Mesenchymal stem cell (in vitro differentiated cells and primary cell): ENCODE measurements around the gene IFT74.

Experiments used
- DNase-seq: peaks from one replicate; pipeline ENCODE4 v3.0.0-alpha.2; 2013
- H2AFZ ChIP-seq: one replicate; pipeline ENCODE4 v1.6.1; 2013; ENCODE audit warnings: low read depth, mild to moderate bottlenecking, control low read depth, inconsistent platforms, low read length, moderate library complexity
- H2AK5ac ChIP-seq: 2 replicates; pipeline ENCODE4 v1.6.1; 2013; ENCODE audit warnings: low read length, moderate library complexity, mild to moderate bottlenecking, inconsistent platforms; ENCODE audit not compliant: severe bottlenecking
- H2BK120ac ChIP-seq: one replicate; pipeline ENCODE4 v1.6.1; 2013; ENCODE audit warnings: low read depth, mild to moderate bottlenecking, inconsistent platforms, low read length, moderate library complexity
- H2BK12ac ChIP-seq, 2 experiments: one replicate each; pipeline ENCODE4 v1.6.1; 2013; ENCODE audit warnings: inconsistent platforms in 2 of 2, low read length in 2 of 2, mild to moderate bottlenecking in 2 of 2, moderate library complexity in 2 of 2, control low read depth in 1 of 2
- H2BK15ac ChIP-seq: one replicate; pipeline ENCODE4 v1.6.1; 2013; ENCODE audit warnings: mild to moderate bottlenecking, low read depth, inconsistent platforms; ENCODE audit not compliant: poor library complexity, severe bottlenecking
- H2BK5ac ChIP-seq: 2 replicates; pipeline ENCODE4 v1.6.1; 2013; ENCODE audit warnings: low read depth, mild to moderate bottlenecking, low read length, control low read depth, inconsistent platforms; ENCODE audit not compliant: poor library complexity, severe bottlenecking
- H3K14ac ChIP-seq, 2 experiments: one replicate each; pipeline ENCODE4 v1.6.1; 2013; ENCODE audit warnings: inconsistent platforms in 2 of 2, low read length in 2 of 2, control low read depth in 1 of 2, mild to moderate bottlenecking in 1 of 2, moderate library complexity in 1 of 2
- H3K18ac ChIP-seq, 2 experiments: one replicate each; pipeline ENCODE4 v1.6.1; 2013; ENCODE audit warnings: inconsistent platforms in 2 of 2, low read length in 2 of 2, control low read depth in 1 of 2, low read depth in 1 of 2, mild to moderate bottlenecking in 1 of 2
- H3K23ac ChIP-seq, 2 experiments: one replicate each; pipeline ENCODE4 v1.6.1; 2013; ENCODE audit warnings: inconsistent platforms in 2 of 2, low read length in 2 of 2, mild to moderate bottlenecking in 2 of 2, moderate library complexity in 2 of 2, control low read depth in 1 of 2
- H3K27ac ChIP-seq: 2 replicates; pipeline ENCODE4 v1.5.1; 2013; ENCODE audit warnings: mild to moderate bottlenecking, moderate library complexity, low read length, control low read depth, inconsistent platforms; ENCODE audit not compliant: poor library complexity, severe bottlenecking
- H3K27me3 ChIP-seq, 2 experiments: 2 replicates each; pipeline versions ENCODE4 v1.6.1 to v1.7.0; 2013; ENCODE audit warnings: low read length in 2 of 2, mild to moderate bottlenecking in 2 of 2, moderate library complexity in 2 of 2, control low read depth in 1 of 2, inconsistent platforms in 1 of 2; ENCODE audit not compliant: control insufficient read depth in 1 of 2, insufficient read depth in 1 of 2
- H3K36me3 ChIP-seq, 2 experiments: 2 replicates each; pipeline versions ENCODE4 v1.6.1 to v1.7.0; 2013; ENCODE audit warnings: low read length in 2 of 2, control low read depth in 1 of 2, inconsistent platforms in 1 of 2, low read depth in 1 of 2, mild to moderate bottlenecking in 1 of 2; ENCODE audit not compliant: insufficient read depth in 2 of 2, control insufficient read depth in 1 of 2
- H3K4ac ChIP-seq, 2 experiments: one replicate each; pipeline ENCODE4 v1.6.1; 2013; ENCODE audit warnings: inconsistent platforms in 2 of 2, low read length in 2 of 2, mild to moderate bottlenecking in 2 of 2, moderate library complexity in 2 of 2, control low read depth in 1 of 2, low read depth in 1 of 2
- H3K4me1 ChIP-seq: 2 replicates; pipeline ENCODE4 v1.6.1; 2013; ENCODE audit warnings: low read depth, low read length, control low read depth; ENCODE audit not compliant: control insufficient read depth, insufficient read depth
- H3K4me2 ChIP-seq: 2 replicates; pipeline ENCODE4 v1.6.1; 2013; ENCODE audit warnings: low read length, mild to moderate bottlenecking, inconsistent platforms; ENCODE audit not compliant: poor library complexity, severe bottlenecking
- H3K4me3 ChIP-seq, 2 experiments: 2 replicates each; pipeline versions ENCODE4 v1.5.1 to v1.7.0; 2013; ENCODE audit warnings: low read length in 2 of 2, mild to moderate bottlenecking in 2 of 2, control low read depth in 1 of 2, low read depth in 1 of 2; ENCODE audit not compliant: insufficient read depth in 1 of 2
- H3K79me1 ChIP-seq: replicated peaks from 2 replicates; pipeline ENCODE4 v1.6.1; 2013; ENCODE audit warnings: mild to moderate bottlenecking, control low read depth, low read length, inconsistent platforms; ENCODE audit not compliant: poor library complexity, severe bottlenecking
- H3K9ac ChIP-seq: 2 replicates; pipeline ENCODE4 v1.7.0; 2013; ENCODE audit warnings: mild to moderate bottlenecking, low read length, moderate library complexity
- H3K9me3 ChIP-seq: 2 replicates; pipeline ENCODE4 v1.7.0; 2013; ENCODE audit warnings: mild to moderate bottlenecking, low read length; ENCODE audit not compliant: control insufficient read depth
- H4K8ac ChIP-seq: one replicate; pipeline ENCODE4 v1.6.1; 2013; ENCODE audit warnings: inconsistent platforms, mild to moderate bottlenecking, low read length, moderate library complexity
- H4K91ac ChIP-seq: one replicate; pipeline ENCODE4 v1.6.1; 2013; ENCODE audit warnings: mild to moderate bottlenecking, low read length, inconsistent platforms
- WGBS: methylation state at CpG from one replicate; pipeline ENCODE4 v1.1.7; 2013; ENCODE audit warnings: mixed read lengths; 5-methylcytosine and 5-hydroxymethylcytosine counted together

The IFT74 gene

DNA sequence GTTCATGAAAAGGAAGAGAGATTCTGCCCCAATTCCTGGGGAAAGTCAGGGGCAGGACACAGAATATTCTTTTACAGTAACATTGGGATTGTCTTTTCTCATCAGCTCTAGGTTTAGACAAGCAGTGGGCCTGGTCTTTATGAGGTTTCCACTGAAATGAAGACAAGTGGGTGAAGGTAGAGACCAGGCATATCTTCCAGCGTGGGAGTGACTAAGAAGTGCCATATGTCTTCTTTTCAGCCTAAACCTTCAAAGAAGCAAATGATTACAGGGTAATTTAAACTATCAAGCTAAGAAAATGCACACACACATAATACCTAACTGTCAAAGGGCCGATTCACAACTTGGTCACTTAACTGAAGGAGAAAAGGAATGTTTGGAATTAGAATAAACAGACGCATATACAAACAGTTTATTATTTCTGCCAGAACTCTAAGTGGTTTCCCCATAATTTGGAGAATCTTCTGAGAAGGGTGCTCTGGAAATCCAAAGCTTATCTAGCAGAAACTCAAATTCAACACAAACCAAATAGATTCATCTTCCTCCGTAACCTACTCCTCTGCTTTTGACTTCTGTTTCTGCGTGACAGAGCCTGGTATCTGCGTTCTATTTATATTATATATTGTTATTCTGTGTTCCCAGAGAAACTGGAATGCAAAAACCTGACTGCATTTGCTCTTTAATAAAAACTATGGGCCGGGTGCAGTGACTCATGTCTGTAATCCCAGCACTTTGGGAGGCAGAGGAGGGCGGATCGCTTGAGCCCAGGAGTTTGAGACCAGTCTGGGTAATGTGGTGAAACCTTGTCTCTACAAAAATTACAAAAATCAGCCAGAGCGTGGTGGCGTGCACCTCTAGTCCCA lies 130.8 kb downstream of the IFT74 start:
- H3K36me3 ChIP-seq: no peaks in the 10 kb centered on the region
- no peaks in the 10 kb centered on the region for H3K9me3 ChIP-seq
- H3K14ac ChIP-seq: no peak overlapping the region
- peak overlapping the region in 1 of 2 experiments; percentile 92 for H2BK12ac ChIP-seq
- H3K4ac ChIP-seq: peak overlapping the region in 1 of 2 experiments; percentile 79
- no peak overlapping the region for H3K9ac ChIP-seq
- H3K27me3 ChIP-seq: no peaks in the 10 kb centered on the region
- H4K8ac ChIP-seq: no peak overlapping the region
- H3K79me1 ChIP-seq: no peaks in the 10 kb centered on the region
- H3K18ac ChIP-seq: peak overlapping the region in 1 of 2 experiments; percentile 87
- no peak overlapping the region for H2BK120ac ChIP-seq
- H2BK15ac ChIP-seq: no peak overlapping the region
- no peak overlapping the region for H3K23ac ChIP-seq
- no peak overlapping the region for H3K4me3 ChIP-seq
- H2AFZ ChIP-seq: no peak overlapping the region
- no peak overlapping the region for H2BK5ac ChIP-seq
- H4K91ac ChIP-seq: peak overlapping the region; percentile 64
- no peak overlapping the region for H3K4me2 ChIP-seq
- WGBS: 7% methylated on average over 5 of the region's 11 CpGs
- H3K4me1 ChIP-seq: peaks cover 2% of the 10 kb centered on the region
- no peak overlapping the region for H2AK5ac ChIP-seq
- peak; percentile 95 for DNase-seq
- H3K27ac ChIP-seq: peak overlapping the region; percentile 61

DNA sequence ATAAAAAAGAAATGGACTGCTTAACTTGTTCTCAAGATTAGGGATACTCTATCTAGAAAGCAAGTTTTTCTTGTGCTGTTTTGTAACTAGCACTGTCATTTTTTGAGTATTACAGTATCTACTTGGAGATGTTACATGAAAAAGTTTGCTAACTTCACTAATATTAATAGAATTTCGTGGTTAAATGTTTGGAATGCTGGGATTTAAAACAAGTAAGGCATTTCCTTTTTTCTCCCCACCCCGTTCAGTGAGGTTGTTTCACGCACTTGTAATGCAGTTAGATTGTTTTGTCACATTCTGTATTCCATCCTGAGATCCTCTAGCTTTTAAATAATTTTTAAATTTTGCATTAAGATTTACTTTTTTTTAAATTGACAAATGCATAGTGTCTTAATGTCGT lies 132.8 kb downstream of the IFT74 start:
- Histone ChIP-seq H4K8ac (no peak overlapping the region), H2BK120ac (no peak overlapping the region), H3K27me3 (no peaks in the 10 kb centered on the region), H3K4ac (no peak overlapping the region), H2AK5ac (no peak overlapping the region), H4K91ac (no peak overlapping the region), H3K9ac (no peak overlapping the region), H3K9me3 (no peaks in the 10 kb centered on the region), H3K4me3 (no peak overlapping the region), H3K23ac (no peak overlapping the region), H2AFZ (no peak overlapping the region), H2BK5ac (no peak overlapping the region), H3K14ac (no peak overlapping the region), H3K79me1 (no peaks in the 10 kb centered on the region), H3K18ac (no peak overlapping the region), H3K4me2 (no peak overlapping the region), H3K36me3 (peaks cover 0 to 2% of the 10 kb centered on the region in 2 experiments), H3K27ac (no peak overlapping the region), H2BK15ac (no peak overlapping the region), H2BK12ac (no peak overlapping the region), H3K4me1 (peaks cover 2% of the 10 kb centered on the region)
- peak; percentile 57 for DNase-seq
- no CpG with 5 or more reads among the region's 4 CpGs for WGBS

DNA sequence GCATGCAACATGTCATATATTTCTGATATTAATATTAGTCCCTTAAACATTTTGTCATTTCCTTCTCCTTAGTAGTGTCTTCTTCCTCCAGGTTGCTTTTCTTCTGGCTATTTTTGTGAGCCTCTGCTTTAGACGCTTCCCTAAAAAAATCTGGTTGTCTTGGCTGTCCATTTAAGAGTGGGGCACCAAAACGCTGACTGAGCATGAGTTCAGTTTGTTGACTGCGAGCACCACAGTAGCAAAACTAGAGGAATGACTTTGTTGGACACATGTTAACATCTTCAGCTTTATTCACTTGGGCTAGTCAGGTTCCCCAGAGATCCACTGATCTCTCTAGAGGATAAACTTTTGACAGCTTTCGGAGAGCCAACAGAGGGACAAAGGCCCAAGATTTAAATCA lies 133.5 kb downstream of the IFT74 start:
- H2BK5ac ChIP-seq: no peak overlapping the region
- 89% methylated on average over 4 of the region's 4 CpGs for WGBS
- H2AK5ac ChIP-seq: peak overlapping the region; percentile 42
- H3K79me1 ChIP-seq: no peaks in the 10 kb centered on the region
- peak overlapping the region; percentile 57 to 61 for H3K18ac ChIP-seq
- H2BK15ac ChIP-seq: no peak overlapping the region
- no peak overlapping the region for H3K4me3 ChIP-seq
- H3K27ac ChIP-seq: no peak overlapping the region
- peak overlapping the region; percentile 27 for H2BK120ac ChIP-seq
- H2BK12ac ChIP-seq: peak overlapping the region; percentile 88 to 89
- H3K9ac ChIP-seq: no peak overlapping the region
- H4K8ac ChIP-seq: no peak overlapping the region
- no peak overlapping the region for H3K23ac ChIP-seq
- peaks cover 0 to 2% of the 10 kb centered on the region in 2 experiments for H3K36me3 ChIP-seq
- H3K27me3 ChIP-seq: no peaks in the 10 kb centered on the region
- no peak for DNase-seq
- H4K91ac ChIP-seq: no peak overlapping the region
- H3K14ac ChIP-seq: no peak overlapping the region
- no peaks in the 10 kb centered on the region for H3K9me3 ChIP-seq
- peaks cover 4% of the 10 kb centered on the region for H3K4me1 ChIP-seq
- no peak overlapping the region for H2AFZ ChIP-seq
- peak overlapping the region in 1 of 2 experiments; percentile 47 for H3K4ac ChIP-seq
- no peak overlapping the region for H3K4me2 ChIP-seq

DNA sequence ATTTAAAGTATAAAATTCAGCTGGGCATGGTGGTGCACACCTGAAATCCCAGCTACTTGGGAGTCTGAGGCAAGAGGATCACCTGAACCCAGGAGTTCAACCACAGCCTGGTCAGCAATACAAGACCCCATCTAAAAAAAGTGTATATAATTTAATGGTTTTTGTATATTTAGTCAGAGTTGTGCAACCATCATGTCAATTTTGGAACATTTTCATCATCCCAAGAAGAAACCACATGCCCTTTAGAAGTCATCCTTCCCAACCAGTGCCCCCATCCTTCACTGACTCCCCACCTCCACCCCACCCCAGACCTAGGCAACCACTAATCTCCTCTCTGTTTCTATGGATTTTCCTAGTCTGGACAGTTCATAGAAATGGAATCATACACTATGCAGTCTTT lies 134.0 kb downstream of the IFT74 start:
- Histone ChIP-seq H3K27me3 (no peaks in the 10 kb centered on the region), H2BK5ac (no peak overlapping the region), H3K27ac (no peak overlapping the region)

More for the DNA sequence above, 134.0 kb downstream of the IFT74 start:
- peak overlapping the region; percentile 27 for H2BK120ac ChIP-seq
- no peak overlapping the region for H2BK12ac ChIP-seq
- no peaks in the 10 kb centered on the region for H3K9me3 ChIP-seq
- DNase-seq: no peak
- no peak overlapping the region for H2AK5ac ChIP-seq
- H4K91ac ChIP-seq: no peak overlapping the region
- H3K4me2 ChIP-seq: no peak overlapping the region
- H3K79me1 ChIP-seq: no peaks in the 10 kb centered on the region
- H3K23ac ChIP-seq: no peak overlapping the region
- no peak overlapping the region for H4K8ac ChIP-seq
- H3K4me1 ChIP-seq: peaks cover 5% of the 10 kb centered on the region
- no peak overlapping the region for H3K14ac ChIP-seq
- H2AFZ ChIP-seq: no peak overlapping the region
- peak overlapping the region; percentile 9 to 40 for H3K18ac ChIP-seq
- peak overlapping the region in 1 of 2 experiments; percentile 47 for H3K4ac ChIP-seq
- no peak overlapping the region for H2BK15ac ChIP-seq
- peaks cover 0 to 2% of the 10 kb centered on the region in 2 experiments for H3K36me3 ChIP-seq
- no peak overlapping the region for H3K9ac ChIP-seq
- H3K4me3 ChIP-seq: no peak overlapping the region
